ENCODE results near the gene MUC20. TPM values are rescaled to one million over a fixed set of nuclear protein-coding genes. Genes with fewer than 3 reads are reported as not detected.
"Not testable (repeated sequence)": the region's sequence is repeated elsewhere in the genome, so short reads cannot be mapped to it uniquely, and the experiment has no call there.

MUC20 gene
- not detected for total RNA-seq (2021; ENCODE audit: unreplicated experiment)
- polyA plus RNA-seq (2012; ENCODE audit: insufficient read length) = not detected
- percentile 17 among the genes with signal in this experiment for Bru-seq, nascent RNA
- BruChase-seq, experiment 1, labeled RNA remaining after a 2-hour chase = percentile 28 among the genes with signal in this experiment
- percentile 39 among the genes with signal in this experiment for BruChase-seq, experiment 2, labeled RNA remaining after a 6-hour chase
- long read RNA-seq = 0 reads

GRCh38 chr3:195720831-195721506 lies at the start of gene MUC20:
Gene MUC20 (plus strand): TSS chr3:195720978. CDS start chr3:195721008, 30 bp downstream.
- intact Hi-C loops (cut with micrococcal nuclease; ENCODE audit: unreplicated experiment); H3K9me3 ChIP-seq (ENCODE audit: control insufficient read depth, insufficient read depth, low read depth, low read length); DNase-seq (ENCODE audit: low read depth, low spot score); CTCF ChIA-PET; H3K27me3 ChIP-seq (ENCODE audit: control insufficient read depth, insufficient read depth, low read length); H3K4me3 ChIP-seq (ENCODE audit: low read depth in 2 of 2, low read length in 2 of 2); ATAC-seq; in situ Hi-C loops (cut with HindIII; ENCODE audit: low pct_unique_long_range_greater_than_20kb, low sequenced_read_pairs); H3K36me3 ChIP-seq (ENCODE audit: control insufficient read depth, insufficient read depth, low read length); POLR2A ChIA-PET; H3K27ac ChIP-seq (ENCODE audit: low read length); BruUV-seq (replicated peaks): not testable (repeated sequence)
- peaks cover 14% of the 10 kb centered on the region for H3K4me1 ChIP-seq (ENCODE audit: control insufficient read depth, insufficient read depth, low read length)

- POLR2A ChIA-PET; H3K4me1 ChIP-seq (ENCODE audit: control insufficient read depth, insufficient read depth, low read length); H3K27me3 ChIP-seq (ENCODE audit: control insufficient read depth, insufficient read depth, low read length); ATAC-seq; H3K27ac ChIP-seq (ENCODE audit: low read length); CTCF ChIA-PET; intact Hi-C loops (cut with micrococcal nuclease; ENCODE audit: unreplicated experiment); in situ Hi-C loops (cut with HindIII; ENCODE audit: low pct_unique_long_range_greater_than_20kb, low sequenced_read_pairs); H3K9me3 ChIP-seq (ENCODE audit: control insufficient read depth, insufficient read depth, low read depth, low read length); BruUV-seq (replicated peaks); DNase-seq (ENCODE audit: low read depth, low spot score); H3K36me3 ChIP-seq (ENCODE audit: control insufficient read depth, insufficient read depth, low read length); H3K4me3 ChIP-seq (ENCODE audit: low read depth in 2 of 2, low read length in 2 of 2): not testable (repeated sequence)
Observed at GRCh38 chr3:195671283-195671682, 49.5 kb upstream of the MUC20 start.

- H3K27ac ChIP-seq (ENCODE audit: low read length); CTCF ChIA-PET; BruUV-seq (replicated peaks); H3K36me3 ChIP-seq (ENCODE audit: control insufficient read depth, insufficient read depth, low read length); H3K27me3 ChIP-seq (ENCODE audit: control insufficient read depth, insufficient read depth, low read length); DNase-seq (ENCODE audit: low read depth, low spot score); POLR2A ChIA-PET; ATAC-seq; intact Hi-C loops (cut with micrococcal nuclease; ENCODE audit: unreplicated experiment); H3K4me3 ChIP-seq (ENCODE audit: low read depth in 2 of 2, low read length in 2 of 2); in situ Hi-C loops (cut with HindIII; ENCODE audit: low pct_unique_long_range_greater_than_20kb, low sequenced_read_pairs); H3K9me3 ChIP-seq (ENCODE audit: control insufficient read depth, insufficient read depth, low read depth, low read length); H3K4me1 ChIP-seq (ENCODE audit: control insufficient read depth, insufficient read depth, low read length): not testable (repeated sequence)
Observed at GRCh38 chr3:195673711-195674110, 47.1 kb upstream of the MUC20 start.

- H3K36me3 ChIP-seq (ENCODE audit: control insufficient read depth, insufficient read depth, low read length); BruUV-seq (replicated peaks); H3K4me3 ChIP-seq (ENCODE audit: low read depth in 2 of 2, low read length in 2 of 2); POLR2A ChIA-PET; CTCF ChIA-PET; intact Hi-C loops (cut with micrococcal nuclease; ENCODE audit: unreplicated experiment); H3K27me3 ChIP-seq (ENCODE audit: control insufficient read depth, insufficient read depth, low read length); H3K9me3 ChIP-seq (ENCODE audit: control insufficient read depth, insufficient read depth, low read depth, low read length); ATAC-seq; H3K27ac ChIP-seq (ENCODE audit: low read length); H3K4me1 ChIP-seq (ENCODE audit: control insufficient read depth, insufficient read depth, low read length); in situ Hi-C loops (cut with HindIII; ENCODE audit: low pct_unique_long_range_greater_than_20kb, low sequenced_read_pairs); DNase-seq (ENCODE audit: low read depth, low spot score): not testable (repeated sequence)
Observed at GRCh38 chr3:195678391-195679015, 42.3 kb upstream of the MUC20 start.

- DNase-seq (ENCODE audit: low read depth, low spot score); POLR2A ChIA-PET; intact Hi-C loops (cut with micrococcal nuclease; ENCODE audit: unreplicated experiment); H3K36me3 ChIP-seq (ENCODE audit: control insufficient read depth, insufficient read depth, low read length); CTCF ChIA-PET; BruUV-seq (replicated peaks); in situ Hi-C loops (cut with HindIII; ENCODE audit: low pct_unique_long_range_greater_than_20kb, low sequenced_read_pairs); H3K9me3 ChIP-seq (ENCODE audit: control insufficient read depth, insufficient read depth, low read depth, low read length); H3K27ac ChIP-seq (ENCODE audit: low read length); H3K4me1 ChIP-seq (ENCODE audit: control insufficient read depth, insufficient read depth, low read length); H3K27me3 ChIP-seq (ENCODE audit: control insufficient read depth, insufficient read depth, low read length); ATAC-seq; H3K4me3 ChIP-seq (ENCODE audit: low read depth in 2 of 2, low read length in 2 of 2): not testable (repeated sequence)
Observed at GRCh38 chr3:195680690-195681089, 40.1 kb upstream of the MUC20 start.

- H3K4me1 ChIP-seq (ENCODE audit: control insufficient read depth, insufficient read depth, low read length); BruUV-seq (replicated peaks); POLR2A ChIA-PET; DNase-seq (ENCODE audit: low read depth, low spot score); in situ Hi-C loops (cut with HindIII; ENCODE audit: low pct_unique_long_range_greater_than_20kb, low sequenced_read_pairs); H3K27me3 ChIP-seq (ENCODE audit: control insufficient read depth, insufficient read depth, low read length); H3K36me3 ChIP-seq (ENCODE audit: control insufficient read depth, insufficient read depth, low read length); H3K9me3 ChIP-seq (ENCODE audit: control insufficient read depth, insufficient read depth, low read depth, low read length); H3K27ac ChIP-seq (ENCODE audit: low read length); intact Hi-C loops (cut with micrococcal nuclease; ENCODE audit: unreplicated experiment); CTCF ChIA-PET; H3K4me3 ChIP-seq (ENCODE audit: low read depth in 2 of 2, low read length in 2 of 2): not testable (repeated sequence)
- 0 out of 2 replicates have a peak, but pooled peaks have one; percentile 24 for ATAC-seq
Observed at GRCh38 chr3:195681458-195682103, 39.2 kb upstream of the MUC20 start.

- H3K27ac ChIP-seq (ENCODE audit: low read length); ATAC-seq; POLR2A ChIA-PET; H3K27me3 ChIP-seq (ENCODE audit: control insufficient read depth, insufficient read depth, low read length); H3K36me3 ChIP-seq (ENCODE audit: control insufficient read depth, insufficient read depth, low read length); H3K4me1 ChIP-seq (ENCODE audit: control insufficient read depth, insufficient read depth, low read length); CTCF ChIA-PET; DNase-seq (ENCODE audit: low read depth, low spot score); H3K4me3 ChIP-seq (ENCODE audit: low read depth in 2 of 2, low read length in 2 of 2); H3K9me3 ChIP-seq (ENCODE audit: control insufficient read depth, insufficient read depth, low read depth, low read length); intact Hi-C loops (cut with micrococcal nuclease; ENCODE audit: unreplicated experiment); BruUV-seq (replicated peaks); in situ Hi-C loops (cut with HindIII; ENCODE audit: low pct_unique_long_range_greater_than_20kb, low sequenced_read_pairs): not testable (repeated sequence)
Observed at GRCh38 chr3:195682104-195682742, 38.6 kb upstream of the MUC20 start.
